ENCODE measurements around the gene CAMK2N1. TPM values are rescaled to one million over a fixed set of nuclear protein-coding genes. Genes with fewer than 3 reads are reported as not detected.

The CAMK2N1 gene
- total and polyA plus RNA-seq, 2 of the 13 experiments (the other 11 are each of a cell fraction or from before 2014, with no cell fraction given), result 38.0 to 38.6 TPM

DNA sequence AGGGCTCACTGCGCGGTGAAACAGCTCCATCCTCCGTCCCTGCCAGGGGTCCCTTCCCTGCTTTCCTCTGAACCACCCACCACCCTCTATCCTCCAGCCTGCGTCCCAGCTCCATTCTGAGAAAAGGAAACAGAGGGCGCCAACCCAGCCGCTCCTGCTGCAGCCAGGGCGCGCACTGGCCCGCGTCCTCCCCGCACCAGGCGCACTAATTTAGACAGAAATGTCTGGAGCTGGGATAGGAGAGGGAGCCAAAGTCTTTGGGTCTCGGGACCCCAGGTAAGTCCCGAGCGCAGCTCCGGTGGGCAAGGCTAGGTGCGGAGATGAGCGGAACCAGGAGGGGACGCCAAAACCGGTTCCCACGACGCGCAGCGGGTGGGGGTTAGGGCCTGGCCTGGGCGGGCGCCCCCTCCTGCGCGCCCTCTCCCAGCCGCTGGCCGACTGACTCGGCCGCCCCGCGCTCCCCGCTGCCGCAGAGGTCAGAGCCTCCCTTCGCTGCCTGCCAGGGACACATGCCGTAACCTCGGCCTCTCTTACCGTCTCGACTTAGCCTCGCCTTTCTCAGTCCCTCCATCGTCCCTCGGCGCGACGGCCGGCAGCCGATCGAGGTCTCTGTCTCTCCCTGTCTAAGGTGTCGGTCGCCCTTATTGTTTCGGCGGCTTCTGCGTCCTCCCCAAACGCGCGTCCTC lies 2.0 kb downstream of the CAMK2N1 start (continued):
- TF ChIP-seq, protein P1, sequence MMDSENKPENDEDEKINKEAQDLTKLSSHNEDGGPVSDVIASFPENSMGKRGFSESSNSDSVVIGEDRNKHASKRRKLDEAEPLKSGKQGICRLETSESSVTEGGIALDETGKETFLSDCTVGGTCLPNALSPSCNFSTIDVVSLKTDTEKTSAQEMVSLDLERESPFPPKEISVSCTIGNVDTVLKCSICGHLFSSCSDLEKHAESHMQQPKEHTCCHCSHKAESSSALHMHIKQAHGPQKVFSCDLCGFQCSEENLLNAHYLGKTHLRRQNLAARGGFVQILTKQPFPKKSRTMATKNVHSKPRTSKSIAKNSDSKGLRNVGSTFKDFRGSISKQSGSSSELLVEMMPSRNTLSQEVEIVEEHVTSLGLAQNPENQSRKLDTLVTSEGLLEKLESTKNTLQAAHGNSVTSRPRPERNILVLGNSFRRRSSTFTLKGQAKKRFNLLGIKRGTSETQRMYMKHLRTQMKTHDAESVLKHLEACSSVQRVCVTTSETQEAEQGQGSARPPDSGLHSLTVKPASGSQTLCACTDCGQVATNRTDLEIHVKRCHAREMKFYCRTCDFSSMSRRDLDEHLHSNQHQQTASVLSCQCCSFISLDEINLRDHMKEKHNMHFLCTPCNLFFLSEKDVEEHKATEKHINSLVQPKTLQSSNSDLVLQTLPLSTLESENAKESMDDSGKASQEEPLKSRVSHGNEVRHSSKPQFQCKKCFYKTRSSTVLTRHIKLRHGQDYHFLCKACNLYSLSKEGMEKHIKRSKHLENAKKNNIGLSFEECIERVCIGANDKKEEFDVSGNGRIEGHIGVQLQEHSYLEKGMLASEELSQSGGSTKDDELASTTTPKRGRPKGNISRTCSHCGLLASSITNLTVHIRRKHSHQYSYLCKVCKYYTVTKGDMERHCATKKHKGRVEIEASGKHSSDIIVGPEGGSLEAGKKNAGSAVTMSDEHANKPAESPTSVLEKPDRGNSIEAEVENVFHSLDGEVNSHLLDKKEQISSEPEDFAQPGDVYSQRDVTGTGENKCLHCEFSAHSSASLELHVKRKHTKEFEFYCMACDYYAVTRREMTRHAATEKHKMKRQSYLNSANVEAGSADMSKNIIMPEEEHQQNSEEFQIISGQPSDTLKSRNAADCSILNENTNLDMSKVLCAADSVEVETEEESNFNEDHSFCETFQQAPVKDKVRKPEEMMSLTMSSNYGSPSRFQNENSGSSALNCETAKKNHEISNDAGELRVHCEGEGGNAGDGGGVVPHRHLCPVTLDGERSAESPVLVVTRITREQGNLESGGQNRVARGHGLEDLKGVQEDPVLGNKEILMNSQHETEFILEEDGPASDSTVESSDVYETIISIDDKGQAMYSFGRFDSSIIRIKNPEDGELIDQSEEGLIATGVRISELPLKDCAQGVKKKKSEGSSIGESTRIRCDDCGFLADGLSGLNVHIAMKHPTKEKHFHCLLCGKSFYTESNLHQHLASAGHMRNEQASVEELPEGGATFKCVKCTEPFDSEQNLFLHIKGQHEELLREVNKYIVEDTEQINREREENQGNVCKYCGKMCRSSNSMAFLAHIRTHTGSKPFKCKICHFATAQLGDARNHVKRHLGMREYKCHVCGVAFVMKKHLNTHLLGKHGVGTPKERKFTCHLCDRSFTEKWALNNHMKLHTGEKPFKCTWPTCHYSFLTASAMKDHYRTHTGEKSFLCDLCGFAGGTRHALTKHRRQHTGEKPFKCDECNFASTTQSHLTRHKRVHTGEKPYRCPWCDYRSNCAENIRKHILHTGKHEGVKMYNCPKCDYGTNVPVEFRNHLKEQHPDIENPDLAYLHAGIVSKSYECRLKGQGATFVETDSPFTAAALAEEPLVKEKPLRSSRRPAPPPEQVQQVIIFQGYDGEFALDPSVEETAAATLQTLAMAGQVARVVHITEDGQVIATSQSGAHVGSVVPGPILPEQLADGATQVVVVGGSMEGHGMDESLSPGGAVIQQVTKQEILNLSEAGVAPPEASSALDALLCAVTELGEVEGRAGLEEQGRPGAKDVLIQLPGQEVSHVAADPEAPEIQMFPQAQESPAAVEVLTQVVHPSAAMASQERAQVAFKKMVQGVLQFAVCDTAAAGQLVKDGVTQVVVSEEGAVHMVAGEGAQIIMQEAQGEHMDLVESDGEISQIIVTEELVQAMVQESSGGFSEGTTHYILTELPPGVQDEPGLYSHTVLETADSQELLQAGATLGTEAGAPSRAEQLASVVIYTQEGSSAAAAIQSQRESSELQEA (CRISPR knock-in tag; IDR thresholded peaks at IDR 0.05; ENCODE audit: not compliant biosample characterization), result no peak
- no peak for TF ChIP-seq RARA (CRISPR knock-in tag; IDR thresholded peaks at IDR 0.05)
- TF ChIP-seq, protein P2, sequence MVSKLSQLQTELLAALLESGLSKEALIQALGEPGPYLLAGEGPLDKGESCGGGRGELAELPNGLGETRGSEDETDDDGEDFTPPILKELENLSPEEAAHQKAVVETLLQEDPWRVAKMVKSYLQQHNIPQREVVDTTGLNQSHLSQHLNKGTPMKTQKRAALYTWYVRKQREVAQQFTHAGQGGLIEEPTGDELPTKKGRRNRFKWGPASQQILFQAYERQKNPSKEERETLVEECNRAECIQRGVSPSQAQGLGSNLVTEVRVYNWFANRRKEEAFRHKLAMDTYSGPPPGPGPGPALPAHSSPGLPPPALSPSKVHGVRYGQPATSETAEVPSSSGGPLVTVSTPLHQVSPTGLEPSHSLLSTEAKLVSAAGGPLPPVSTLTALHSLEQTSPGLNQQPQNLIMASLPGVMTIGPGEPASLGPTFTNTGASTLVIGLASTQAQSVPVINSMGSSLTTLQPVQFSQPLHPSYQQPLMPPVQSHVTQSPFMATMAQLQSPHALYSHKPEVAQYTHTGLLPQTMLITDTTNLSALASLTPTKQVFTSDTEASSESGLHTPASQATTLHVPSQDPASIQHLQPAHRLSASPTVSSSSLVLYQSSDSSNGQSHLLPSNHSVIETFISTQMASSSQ (IDR thresholded peaks at IDR 0.05; ENCODE audit: low read depth), result no peak
- TF ChIP-seq, protein P2 (CRISPR knock-in tag; IDR thresholded peaks at IDR 0.05; ENCODE audit: borderline replicate concordance), result 0 out of 2 replicates have a peak, but pooled peaks have one; percentile 10
- TF ChIP-seq, protein P3, sequence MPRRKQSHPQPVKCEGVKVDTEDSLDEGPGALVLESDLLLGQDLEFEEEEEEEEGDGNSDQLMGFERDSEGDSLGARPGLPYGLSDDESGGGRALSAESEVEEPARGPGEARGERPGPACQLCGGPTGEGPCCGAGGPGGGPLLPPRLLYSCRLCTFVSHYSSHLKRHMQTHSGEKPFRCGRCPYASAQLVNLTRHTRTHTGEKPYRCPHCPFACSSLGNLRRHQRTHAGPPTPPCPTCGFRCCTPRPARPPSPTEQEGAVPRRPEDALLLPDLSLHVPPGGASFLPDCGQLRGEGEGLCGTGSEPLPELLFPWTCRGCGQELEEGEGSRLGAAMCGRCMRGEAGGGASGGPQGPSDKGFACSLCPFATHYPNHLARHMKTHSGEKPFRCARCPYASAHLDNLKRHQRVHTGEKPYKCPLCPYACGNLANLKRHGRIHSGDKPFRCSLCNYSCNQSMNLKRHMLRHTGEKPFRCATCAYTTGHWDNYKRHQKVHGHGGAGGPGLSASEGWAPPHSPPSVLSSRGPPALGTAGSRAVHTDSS (CRISPR knock-in tag; conservative IDR thresholded peaks at IDR 0.05), result no peak
- TF ChIP-seq, protein P4, sequence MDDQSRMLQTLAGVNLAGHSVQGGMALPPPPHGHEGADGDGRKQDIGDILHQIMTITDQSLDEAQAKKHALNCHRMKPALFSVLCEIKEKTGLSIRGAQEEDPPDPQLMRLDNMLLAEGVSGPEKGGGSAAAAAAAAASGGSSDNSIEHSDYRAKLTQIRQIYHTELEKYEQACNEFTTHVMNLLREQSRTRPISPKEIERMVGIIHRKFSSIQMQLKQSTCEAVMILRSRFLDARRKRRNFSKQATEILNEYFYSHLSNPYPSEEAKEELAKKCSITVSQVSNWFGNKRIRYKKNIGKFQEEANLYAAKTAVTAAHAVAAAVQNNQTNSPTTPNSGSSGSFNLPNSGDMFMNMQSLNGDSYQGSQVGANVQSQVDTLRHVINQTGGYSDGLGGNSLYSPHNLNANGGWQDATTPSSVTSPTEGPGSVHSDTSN (CRISPR knock-in tag; IDR thresholded peaks at IDR 0.05; ENCODE audit: borderline replicate concordance), result no peak
- TF ChIP-seq SALL2 (CRISPR knock-in tag; IDR thresholded peaks at IDR 0.05), result 0 out of 2 replicates have a peak, but pooled peaks have one; percentile 2
- TF ChIP-seq NFIB (CRISPR knock-in tag; IDR thresholded peaks at IDR 0.05; ENCODE audit: borderline replicate concordance), result no peak
- no peak for TF ChIP-seq DNMT3B (CRISPR knock-in tag; conservative IDR thresholded peaks at IDR 0.05)
- no peak for TF ChIP-seq CREB1 (IDR thresholded peaks at IDR 0.05)
- no peak; the same call in 1 of the 2 replicates for TF ChIP-seq CREB1 (CRISPR knock-in tag; IDR thresholded peaks at IDR 0.05)
- TF ChIP-seq ZNF605 (CRISPR knock-in tag; IDR thresholded peaks at IDR 0.05), result no peak
- no peak for TF ChIP-seq HDAC2 (CRISPR knock-in tag; IDR thresholded peaks at IDR 0.05)
- TF ChIP-seq DNMT1 (CRISPR knock-in tag; IDR thresholded peaks at IDR 0.05), result no peak
